GM19099 (cell line): Measurements from ENCODE around the gene ASB4.

Experiments used
- POLR2A ChIP-seq: IDR thresholded peaks from 3 replicates; pipeline ENCODE4 v1.6.1; 2011; ENCODE audit warnings: low read depth; ENCODE audit not compliant: insufficient read length; ENCODE audit errors: extremely low read depth

Gene ASB4

DNA sequence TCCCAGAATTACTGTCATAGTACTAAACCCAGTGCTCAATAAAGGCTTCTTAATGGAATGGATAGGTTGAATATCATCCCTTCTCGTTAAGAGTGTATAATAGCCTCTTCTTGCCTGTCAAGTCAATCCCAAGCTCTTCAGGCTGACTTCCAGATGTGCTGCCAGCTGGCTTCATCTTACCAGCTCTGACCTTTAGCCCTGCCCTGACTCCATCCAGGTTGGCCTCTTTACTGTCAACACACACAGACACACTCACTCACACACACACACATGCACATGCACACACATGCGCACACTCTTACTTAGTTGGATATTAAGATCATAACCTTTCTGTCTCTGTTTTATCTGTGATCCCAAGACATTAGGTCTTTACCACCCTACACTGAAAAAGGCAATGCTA, 49.1 kb downstream of the ASB4 start:
- TF ChIP-seq POLR2A: no peak

DNA sequence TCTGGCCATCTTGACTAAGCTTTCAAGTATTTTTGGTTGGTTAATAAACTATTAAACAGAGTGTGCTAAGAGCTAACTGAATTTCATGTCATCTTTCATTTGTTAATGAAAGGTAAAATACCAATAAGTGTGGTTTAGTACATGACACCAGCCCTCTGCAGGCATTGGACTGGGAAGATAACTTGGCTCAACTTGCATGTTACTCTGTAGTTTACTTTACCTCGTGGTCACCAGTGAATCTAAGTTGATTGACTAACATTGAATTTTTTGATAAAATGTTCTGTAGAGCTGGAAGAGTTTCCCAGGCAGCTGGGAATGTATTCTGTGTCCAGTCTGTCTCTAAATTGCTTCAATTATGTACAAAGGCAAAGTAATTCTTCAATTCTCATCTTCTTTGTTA, 49.9 kb downstream of the ASB4 start:
- no peak for TF ChIP-seq POLR2A

GRCh38 chr7:95536656-95537311, 51.0 kb downstream of the ASB4 start:
- no peak for TF ChIP-seq POLR2A

DNA sequence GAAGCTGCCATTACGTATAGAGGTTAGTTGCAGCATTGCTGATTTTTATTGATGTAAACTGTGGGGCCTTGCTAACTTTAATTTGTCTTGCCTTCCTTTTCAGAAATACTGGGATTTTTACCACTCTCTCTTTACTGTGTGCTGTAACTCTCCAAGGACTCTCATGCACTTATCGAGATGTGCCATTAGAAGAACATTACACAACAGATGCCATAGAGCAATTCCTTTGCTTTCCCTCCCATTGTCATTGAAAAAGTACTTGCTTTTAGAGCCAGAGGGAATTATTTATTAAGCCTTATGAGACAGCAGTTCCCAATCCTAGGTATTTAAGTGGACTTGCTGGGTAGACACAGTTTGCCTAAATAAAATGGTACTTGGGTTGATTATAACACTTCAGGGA, 51.7 kb downstream of the ASB4 start:
- no peak for TF ChIP-seq POLR2A

- TF ChIP-seq POLR2A: no peak
Measured at GRCh38 chr7:95539426-95539825, 53.7 kb downstream of the ASB4 start.

DNA sequence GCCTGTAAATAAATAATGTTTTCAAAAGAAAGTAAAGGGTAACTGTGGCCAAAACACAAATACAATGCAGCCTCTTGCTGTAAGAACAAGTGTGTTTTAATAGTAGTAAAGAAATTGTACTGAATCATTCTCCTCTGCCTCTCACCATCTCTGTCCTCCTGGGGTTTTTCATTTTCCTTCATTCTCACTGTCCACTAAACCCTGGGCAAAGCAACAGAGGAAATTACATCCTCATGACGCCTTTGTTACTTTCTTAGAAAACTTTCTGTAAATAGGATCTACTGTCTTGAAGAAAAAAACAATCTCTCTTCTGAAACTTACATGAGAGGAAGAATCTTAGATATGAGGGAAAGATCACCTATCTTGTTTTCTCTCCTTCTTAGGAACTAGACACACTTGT, 54.6 kb downstream of the ASB4 start:
- no peak for TF ChIP-seq POLR2A

DNA sequence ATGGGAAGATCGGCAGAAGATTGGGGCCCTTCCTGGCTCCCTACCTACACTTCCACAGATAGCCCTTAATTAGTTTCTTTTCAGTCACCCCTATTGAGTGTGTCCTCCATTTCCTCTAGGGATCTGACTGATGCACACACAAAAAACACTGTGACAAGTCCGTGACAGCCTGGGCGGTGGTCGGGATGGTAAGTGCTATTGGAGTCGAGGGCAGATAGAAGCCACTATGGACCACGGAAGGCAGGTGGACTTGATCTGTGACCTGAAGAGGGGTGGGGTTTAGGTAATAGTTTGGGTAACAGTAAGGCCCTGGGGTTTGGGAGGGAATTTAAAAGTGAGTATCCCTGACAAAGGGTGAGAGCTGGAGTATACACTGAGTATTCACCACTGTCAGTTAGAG, 57.6 kb downstream of the ASB4 start:
- no peak for TF ChIP-seq POLR2A

GRCh38 chr7:95544171-95544570, 58.4 kb downstream of the ASB4 start:
- no peak for TF ChIP-seq POLR2A

DNA sequence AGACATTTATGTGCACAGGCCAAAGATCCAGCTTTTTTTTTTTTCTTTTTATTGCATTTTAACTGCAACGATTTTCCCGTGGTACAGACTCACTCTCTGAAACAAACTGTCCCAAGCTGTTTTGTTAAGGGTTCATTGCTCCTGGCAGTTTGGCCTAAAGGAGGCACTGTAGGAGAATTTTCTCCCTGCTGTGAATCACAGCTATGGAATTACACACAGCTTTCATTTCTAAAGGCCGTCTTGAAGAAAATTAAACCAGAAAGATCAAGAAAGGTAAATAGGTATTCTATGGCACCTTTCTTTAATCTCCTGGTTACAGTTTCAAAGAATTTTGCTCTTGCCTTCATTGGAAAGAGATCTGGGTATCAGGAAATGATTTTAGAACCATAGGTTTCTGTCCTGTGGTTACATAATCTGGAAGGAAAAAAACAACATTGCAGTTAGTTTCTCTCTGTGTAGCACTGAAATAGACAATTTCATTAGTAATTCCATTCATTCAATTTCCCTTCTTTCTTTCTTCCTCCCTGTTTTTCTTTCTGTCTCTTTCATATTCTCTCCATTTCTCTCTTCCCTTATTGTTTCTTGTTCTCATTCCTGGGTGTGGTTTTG, 59.4 kb downstream of the ASB4 start:
- TF ChIP-seq POLR2A: no peak

DNA sequence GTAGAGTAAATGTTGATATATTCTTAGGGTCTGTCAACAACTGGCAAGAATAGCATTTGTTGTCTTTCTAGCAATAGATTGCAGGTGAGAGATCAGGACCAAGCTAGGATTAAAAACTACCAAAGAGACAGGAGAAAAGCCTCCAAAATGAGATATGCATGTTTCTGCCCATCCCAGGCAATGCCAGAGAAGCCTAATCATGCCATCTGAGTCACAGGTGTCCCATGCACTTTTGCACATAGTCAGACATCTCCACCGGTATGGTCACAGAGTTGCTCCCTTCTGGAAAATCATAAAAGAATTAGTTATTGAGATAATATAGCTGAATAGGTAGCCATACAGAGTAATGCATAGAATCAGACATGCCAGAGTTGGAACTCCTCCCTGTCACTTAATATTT, 59.9 kb downstream of the ASB4 start:
- no peak for TF ChIP-seq POLR2A

- no peak for TF ChIP-seq POLR2A
Measured at GRCh38 chr7:95546647-95547046, 60.9 kb downstream of the ASB4 start.

GRCh38 chr7:95547361-95548348, 61.9 kb downstream of the ASB4 start:
- TF ChIP-seq POLR2A: no peak

DNA sequence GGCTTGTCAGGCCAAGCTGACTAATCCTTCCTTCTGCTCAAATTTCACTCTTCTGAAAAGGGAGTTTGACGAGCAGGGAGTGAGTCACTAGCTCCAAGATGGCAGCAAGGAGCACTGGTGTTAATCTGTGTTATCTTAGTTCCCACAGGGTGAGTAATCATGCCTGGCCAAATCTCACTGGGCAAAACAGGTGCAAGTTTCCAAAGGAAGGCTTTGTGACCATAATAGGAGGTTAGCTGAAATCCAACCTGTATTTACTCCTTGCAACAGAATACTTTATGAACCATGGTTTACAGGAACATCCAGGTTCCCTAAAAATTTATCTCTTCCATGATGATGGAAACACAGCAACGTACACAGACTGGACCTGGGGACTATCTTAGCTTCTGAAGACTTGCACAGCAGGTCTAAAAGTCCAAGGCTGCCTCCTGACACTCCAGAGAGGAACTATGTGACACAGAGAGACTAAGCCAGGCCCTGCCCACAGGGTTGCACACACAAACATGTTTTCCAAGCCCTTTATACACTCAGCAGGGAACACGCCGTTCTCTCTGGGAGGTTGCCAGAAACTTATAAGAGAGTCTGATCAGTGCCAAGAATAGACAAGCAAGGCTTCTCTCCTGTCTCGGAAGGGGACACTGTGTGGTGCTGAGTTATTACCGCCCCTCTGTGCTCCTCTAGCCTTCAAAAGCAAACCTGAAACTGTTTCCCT, 64.2 kb downstream of the ASB4 start:
- TF ChIP-seq POLR2A: no peak

DNA sequence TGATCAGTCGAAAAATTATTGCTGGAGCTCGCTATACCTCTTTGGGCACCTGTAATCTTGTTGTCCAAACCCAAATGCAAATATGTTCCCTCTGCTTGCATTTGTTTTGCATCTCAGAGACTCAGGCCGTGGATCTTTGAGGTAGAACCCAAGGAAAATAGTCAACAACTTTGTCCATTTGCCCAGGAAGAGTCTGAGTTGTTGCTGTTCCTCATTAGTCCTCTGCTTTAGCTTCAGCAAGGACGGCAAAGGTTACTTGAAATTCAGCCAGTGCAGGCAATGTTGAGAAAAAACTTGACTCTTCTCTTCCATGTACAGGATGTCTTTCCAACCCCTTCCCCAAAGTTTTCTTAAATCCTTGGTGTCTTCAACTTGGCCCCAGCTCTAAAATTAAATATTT, 64.8 kb downstream of the ASB4 start:
- no peak for TF ChIP-seq POLR2A

- TF ChIP-seq POLR2A: no peak
Measured at GRCh38 chr7:95553939-95554338, 68.2 kb downstream of the ASB4 start.
